Measurements from ENCODE around the gene TBP. TPM values are rescaled to one million over a fixed set of nuclear protein-coding genes. Genes with fewer than 3 reads are reported as not detected.

TBP gene
- total RNA-seq, 1 donor from 2014 or later = 18.8 TPM

DNA sequence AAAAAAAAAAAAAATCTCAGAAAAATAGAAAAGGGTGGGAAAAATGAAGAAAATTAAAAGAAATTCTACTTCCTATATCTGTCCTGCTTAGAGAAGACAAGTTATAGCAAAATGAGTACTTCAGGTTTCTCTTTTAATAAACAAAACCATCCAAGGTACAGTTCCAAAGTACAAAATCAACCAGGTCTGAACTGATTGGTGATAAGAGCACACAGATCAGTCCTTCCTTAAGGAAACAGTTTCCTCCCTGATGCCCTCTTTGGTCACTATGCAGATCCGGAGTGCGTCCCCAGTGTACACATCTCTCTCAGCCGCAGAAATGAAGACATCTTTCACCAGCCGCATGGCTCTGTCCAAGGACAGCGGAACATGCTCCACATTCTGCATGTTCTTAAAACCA, 19.2 kb upstream of the TBP start:
- no peak for DNase-seq (ENCODE audit: low spot score)

DNA sequence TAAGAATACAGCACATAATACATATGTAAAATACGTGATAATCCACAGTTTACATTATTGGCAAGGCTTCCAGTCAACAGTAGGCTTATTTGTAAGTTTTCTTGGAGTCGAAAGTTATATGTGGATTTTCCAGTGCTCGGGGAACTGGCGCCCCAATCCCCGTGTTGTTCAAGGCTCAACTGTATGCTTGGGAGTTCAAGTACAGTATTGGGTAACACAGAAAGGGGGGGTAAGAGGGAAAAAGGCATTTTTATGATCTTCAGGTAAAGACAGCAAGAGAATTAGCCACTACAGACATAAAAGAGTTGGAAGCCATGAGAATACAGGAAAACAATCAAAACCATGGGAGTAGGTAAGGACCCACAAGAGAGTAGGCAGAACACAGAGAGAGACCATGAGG, 17.5 kb upstream of the TBP start:
- DNase-seq (ENCODE audit: low spot score) = no peak

DNA sequence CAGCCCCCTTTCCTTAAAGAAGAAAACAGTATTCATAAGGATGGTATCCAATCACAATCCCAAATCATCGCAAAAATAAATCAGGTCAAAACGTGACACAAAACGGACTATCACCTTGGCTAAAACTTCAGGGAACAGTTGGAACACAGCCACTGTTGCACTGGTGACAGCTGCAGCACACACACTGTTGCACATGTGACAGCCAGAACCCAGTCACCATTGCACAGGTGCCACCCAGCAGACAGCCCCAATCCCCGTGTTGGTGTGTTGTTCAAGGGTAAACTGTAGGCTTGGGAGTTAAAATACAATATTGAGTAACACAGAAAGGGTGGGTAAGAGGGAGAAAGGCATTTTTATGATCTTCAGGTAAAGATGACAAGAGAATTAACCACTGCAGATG, 16.8 kb upstream of the TBP start:
- no peak for DNase-seq (ENCODE audit: low spot score)

DNA sequence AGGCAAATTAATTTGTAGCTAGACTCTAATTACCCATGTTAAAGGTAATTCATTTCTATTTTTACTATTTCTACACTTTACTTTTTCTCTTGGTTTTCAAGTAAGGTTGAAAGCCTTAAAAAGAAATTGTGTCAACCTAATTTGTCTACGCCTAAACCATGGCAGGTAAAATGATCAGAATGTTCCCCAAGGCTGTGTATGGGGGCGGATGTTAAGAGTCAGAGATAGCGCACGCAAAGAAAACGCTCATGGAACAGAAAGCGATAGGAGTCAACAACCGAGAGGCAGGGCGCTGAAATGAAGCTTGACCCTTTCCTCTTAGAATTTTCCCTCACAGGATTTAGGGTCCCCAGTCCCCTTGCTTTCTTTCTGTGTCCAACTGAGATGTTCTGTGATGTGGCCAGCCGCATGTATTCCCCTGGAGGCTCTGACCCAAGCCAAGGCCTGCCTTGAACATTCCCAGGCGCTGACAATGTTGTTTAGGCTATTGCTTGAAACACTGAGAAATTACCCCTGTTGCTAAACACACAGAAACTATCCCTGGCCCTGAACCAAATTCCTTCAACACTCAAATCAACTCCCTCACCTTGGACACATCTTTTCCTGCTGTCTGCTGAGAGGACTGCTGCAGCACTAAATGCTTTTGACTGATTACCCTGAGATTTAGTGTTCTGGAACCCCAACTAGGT, 12.0 kb upstream of the TBP start:
- DNase-seq (ENCODE audit: low spot score) = no peak

DNA sequence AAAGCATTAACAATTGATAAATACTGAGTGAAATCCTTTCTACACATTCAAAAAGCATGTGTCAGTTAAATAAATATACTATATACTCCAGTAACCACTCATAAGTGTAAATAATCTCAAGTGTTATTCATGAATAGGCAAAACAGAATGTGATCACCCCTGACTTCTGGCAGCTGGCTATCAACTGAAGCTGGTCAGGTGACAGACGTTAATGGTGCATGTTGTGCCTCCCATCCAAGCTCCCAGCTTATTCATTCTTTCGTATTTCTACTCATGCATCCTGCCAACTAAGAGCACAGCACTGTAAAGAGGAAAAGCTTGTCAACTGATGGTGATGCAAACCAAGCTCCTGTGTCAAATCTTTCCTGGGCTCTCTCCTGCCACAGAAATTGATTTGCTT, 8.8 kb upstream of the TBP start:
- DNase-seq (ENCODE audit: low spot score) = no peak

DNA sequence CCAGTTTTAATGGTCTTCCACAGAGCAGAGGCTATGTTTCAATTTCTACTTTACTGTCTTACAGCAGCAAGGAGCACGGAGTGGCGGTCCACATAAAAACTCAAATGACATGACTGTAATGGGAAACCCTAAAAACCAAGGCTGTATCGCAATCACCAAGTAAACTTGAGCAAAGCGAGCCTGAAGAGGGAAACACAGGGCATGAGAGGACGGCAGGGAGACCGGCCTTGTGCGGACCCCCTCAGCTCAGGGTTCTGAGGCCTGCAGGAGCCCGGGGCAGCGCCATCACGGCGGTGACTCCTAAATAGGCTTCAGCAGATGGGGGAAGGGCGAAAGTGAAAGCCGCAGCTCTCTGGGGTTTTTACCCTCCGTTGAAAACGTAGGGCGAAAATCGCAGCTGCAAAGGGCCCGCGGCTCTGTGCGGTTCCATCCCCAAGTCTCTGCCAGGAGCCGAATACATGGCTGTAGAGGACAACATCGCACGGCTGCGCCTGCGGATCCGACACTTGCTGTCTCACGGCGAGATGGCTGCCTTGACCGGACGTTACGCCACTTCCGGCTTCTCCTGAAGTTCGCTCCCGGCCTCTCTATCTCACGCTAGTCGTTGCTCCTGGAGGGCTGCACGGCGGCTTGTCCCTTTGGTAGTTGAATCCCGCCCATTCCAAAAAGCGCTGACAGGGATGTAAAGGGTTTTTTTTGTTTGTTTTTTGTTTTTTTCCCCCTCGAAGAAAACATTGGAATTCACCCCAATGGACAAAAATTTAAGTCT, 1.2 kb upstream of the TBP start, which contains the start of gene PSMB1:
Gene PSMB1 (minus strand): TSS at position 543 of the 769 bp plus-strand sequence. CDS start 65 bp downstream, at position 478.
- peak; percentile 93 for DNase-seq (ENCODE audit: low spot score)

DNA sequence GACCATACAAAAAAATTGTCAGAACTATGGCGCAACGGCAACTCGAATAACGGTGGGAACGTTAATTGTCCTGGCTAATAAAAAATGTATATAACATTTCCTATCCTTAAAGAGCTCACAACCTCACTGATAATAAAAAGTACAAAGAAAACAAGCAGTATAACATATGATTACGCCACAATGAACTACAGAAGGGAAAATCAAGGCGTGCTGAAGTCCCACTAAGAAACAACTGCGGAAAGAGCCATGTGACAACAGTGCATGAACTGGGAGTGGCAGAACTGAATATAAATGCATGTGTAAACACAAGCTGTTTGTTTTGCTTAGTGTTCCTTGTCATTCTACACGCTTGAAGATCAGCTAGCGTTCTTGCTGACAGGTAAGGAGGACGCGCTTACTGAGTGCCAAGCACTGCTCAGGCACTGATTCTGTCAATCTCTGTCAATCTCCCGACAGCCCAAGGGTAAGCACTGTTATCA, 596 bp upstream of the TBP start:
- peak; percentile 44 for DNase-seq (ENCODE audit: low spot score)

DNA sequence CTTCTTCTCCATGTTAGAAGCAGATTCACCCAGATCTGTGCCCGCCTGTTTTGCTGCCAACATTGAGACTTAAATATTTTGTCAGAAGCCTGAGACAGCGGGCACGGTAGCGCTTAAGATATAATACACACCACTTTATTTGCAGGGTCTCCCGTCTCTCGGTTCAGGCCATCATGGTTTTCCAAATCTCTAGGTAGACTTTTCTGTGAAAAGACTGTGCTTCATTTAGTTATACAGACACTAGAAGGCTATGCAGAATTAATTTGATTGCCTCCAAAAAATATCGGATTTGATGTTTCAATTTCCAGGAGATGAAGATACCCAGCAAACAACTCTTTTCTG, 598 bp downstream of the TBP start:
- no peak for DNase-seq (ENCODE audit: low spot score)

DNA sequence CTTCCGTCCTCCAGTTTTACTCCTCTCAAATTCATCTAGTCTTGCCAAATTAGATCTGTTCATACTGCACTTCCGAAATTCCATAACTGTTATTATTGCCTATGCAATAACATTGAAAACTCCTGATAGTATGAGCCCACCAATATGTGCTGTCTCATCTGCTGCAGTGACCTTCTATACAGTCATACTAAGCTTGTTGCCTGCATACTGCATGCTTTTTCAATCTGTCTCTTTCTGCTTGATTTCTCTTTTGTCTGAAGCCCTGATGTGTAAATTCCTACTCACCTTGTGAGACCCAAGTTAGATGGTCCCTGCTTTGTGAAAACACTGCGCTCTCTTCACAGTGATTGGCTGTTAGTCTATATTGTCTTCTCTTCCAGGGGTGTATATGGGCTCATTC, 1.1 kb downstream of the TBP start:
- DNase-seq (ENCODE audit: low spot score) = no peak

DNA sequence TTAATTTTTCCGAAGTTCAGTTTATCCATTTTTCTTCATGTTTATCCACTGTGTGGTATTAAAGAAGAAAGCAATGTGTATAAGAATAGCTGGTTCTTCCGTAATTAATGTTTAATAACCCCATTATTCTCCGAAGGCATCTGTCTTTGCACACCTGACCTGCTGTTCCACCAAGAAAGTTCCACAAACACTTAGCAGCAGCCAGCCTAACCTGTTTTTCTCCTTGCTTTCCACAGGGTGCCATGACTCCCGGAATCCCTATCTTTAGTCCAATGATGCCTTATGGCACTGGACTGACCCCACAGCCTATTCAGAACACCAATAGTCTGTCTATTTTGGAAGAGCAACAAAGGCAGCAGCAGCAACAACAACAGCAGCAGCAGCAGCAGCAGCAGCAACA, 7.4 kb downstream of the TBP start:
- DNase-seq (ENCODE audit: low spot score) = no peak

DNA sequence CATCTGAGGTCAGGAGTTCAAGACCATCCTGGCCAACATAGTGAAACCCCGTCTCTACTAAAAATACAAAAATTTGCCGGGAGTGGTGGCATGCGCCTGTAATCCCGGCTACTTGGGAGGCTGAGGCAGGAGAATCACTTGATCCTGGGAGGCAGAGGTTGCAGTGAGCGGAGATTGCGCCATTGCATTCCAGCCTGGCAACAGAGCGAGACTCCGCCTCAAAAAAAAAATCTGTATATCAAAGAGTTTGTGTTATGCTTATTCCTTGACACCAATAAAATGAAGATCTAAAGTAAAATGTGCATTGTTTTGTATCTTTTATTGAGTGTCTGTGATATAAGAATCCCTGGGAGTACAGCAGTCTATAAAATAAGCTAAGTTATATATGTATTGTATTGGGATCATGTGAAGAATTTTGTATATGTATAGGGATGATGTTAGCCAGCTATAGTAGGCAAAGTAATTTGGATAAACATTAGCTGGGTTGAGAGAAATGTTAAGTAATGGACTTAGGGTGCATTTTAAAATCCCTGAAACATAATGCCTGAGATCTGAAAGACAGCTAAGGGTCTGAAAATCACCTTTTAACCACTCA, 10.9 kb downstream of the TBP start:
- no peak for DNase-seq (ENCODE audit: low spot score)

DNA sequence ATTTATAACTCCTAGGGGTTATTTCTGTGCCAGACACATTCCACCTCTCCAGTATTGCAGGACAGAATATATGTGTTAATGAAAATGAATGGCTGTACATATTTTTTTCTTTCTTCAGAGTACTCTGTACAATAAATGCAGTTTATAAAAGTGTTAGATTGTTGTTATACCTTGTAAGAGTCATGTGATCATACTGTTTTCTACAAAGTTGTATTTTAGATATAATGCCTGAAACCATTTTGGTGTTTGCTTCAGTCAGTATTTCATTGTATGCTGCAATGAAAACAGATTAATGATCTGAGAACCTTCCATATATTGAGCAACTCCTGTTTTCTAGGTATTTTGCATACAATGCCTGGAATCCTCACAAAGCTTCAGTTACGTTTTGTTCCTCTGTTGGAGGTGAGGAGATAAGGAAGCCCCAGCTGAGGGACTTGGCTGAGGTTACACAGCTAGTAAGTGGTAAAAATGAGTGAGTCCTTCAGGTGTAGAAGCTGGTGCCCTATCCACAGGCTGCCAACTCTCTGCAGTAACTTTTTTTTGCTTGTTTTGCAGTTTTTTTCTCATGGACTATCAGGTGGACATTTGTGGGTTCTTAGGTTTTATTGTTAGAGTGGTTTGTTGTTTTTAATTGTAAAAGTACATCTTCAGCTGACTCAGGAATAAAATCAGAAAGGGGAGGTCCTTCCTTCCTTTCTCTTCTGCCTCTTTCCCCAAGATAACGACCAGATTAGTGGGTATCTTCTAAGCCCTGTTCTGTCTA, 18.7 kb downstream of the TBP start:
- no peak for DNase-seq (ENCODE audit: low spot score)

DNA sequence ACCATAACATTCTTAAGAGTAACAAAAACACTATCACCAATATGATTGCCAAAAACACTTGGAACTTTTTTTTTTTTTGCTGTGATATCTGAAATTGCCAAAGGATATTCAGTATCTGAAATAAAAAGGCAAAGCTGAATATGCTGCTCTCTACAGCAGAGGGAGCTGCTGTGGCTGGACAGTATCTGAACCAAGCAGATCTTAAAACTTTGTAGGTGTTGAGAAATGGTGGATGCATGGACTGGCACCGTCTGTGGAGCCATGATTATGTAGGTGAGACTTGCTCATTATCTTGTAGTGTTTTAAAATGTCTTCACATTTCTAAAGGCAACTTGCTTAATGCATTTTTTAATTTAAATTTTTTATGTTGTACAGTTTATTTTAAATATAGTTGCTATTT, 21.1 kb downstream of the TBP start:
- no peak for DNase-seq (ENCODE audit: low spot score)

DNA sequence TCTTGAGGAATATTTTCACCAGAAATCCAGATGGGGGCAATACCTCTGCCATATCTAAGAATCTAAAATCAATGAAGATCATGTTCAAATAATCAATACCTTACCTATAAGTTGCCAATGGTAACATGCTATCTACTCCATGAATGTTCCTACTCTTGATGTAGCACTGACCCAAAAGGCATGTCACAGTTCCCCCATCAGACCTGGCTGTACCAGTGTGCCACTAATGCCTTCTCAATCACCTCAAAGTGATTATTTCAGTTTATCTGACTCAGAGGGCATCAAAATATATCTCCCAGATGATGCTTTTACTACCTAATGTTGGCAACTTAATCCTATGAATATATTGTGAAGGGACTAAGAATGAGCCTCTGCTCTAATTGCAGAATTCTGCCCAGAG, 24.7 kb downstream of the TBP start:
- DNase-seq (ENCODE audit: low spot score) = no peak

DNA sequence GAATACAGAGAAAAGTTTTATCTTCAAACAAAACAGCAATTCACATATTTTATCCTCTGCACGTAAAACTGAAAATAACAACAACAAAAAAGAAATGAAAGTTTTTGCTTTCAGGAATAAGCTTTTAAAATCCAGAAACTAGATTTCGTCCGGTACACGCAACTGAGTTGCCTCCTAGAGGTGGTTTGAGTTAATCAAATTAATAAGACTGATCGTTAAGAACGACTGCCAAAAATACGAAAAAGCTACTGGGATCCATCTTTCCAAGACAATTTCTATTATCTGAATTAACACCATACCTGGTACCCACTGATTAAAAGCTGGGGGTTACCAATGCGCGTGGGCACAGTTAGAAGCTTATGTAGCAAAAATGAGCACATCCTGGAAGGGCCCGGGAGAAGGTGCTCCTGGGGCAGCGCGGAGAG, 29.6 kb downstream of the TBP start:
- DNase-seq (ENCODE audit: low spot score) = no peak

DNA sequence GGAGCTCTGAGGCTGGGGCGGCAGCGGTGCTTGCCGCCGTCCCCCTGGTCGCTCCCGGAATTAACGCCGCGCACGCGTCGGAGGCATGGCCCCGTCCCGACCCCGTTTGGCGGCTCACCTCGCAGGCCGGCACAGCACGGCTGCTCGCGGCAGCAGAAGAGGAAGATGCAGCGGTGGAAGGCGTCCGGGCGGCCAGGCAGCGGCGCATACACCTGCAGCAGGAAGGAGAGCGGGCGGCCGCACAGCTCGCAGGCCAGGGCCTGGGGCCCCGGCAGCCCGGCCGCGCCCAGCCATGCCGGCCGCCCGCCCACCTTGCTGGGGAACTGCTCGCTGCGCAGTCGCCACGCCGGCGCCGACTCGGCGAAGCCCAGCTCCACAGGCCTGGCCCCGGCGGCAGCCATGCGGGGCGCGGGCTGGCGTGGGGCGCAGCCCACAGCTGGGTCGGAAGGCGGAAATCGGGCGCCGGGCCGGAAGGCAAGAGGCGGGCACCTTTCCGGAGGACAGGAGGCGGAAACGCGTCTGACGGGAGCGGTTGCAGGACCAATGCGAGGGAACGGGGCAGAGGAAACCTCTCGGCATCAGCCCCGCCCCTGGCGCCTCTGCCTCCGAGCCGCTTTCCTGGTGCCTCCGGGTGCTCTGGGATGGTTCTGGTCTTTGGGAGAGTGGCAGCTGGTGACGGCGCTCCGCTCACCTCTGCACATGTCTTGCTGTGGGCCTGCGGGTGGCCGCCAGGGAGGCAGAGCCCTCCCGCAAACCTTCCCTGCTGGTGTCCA, 30.2 kb downstream of the TBP start, which contains the start of gene PDCD2:
Gene PDCD2 (minus strand): TSS at position 457 of the 773 bp plus-strand sequence. CDS start 56 bp downstream, at position 401.
- peak; percentile 94 for DNase-seq (ENCODE audit: low spot score)

DNA sequence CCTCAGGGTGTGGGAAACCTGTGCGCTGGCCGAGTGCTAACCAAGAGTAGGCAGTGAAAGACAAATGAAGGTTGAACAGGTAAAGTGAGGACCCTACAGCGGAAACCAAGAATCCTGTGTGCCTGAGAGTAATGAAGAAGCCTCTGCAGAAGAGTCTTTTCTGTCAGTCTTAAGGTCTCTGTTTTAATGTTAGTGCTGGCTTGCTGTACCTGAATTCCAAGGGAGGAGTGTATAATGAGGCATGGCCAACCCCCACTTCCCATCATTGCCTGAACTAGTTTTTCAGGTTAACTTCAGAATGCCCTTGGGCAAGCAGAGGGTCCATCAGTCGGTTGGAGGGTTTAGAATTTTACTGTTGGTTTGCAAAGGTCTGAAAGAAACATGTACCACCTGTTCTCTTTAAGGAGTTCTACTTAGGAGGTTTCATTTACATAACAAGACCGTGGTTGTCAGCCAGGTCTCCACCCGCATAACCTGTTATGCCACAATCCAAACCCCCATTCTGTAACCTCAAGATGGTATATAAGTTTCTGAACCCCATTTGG, 30.9 kb downstream of the TBP start:
- DNase-seq (ENCODE audit: low spot score) = peak; percentile 51

DNA sequence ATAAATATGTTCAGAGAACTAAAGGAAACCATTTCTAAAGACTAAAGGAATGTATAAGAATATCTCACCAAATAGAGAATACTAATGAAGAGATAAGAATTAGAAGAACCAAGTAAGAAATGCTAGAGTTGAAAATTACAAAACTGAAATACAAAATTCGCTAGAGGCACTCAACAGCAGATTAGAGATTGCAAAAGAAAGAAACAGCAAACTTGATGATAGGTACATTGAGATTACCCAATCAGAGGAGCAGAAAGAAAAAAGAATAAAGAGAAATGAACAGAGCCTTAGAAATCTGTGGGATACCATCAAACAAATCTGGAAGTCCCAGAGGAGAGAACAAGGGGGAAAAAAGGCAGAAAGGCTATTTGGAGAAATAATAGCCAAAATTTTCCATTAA, 36.6 kb downstream of the TBP start:
- no peak for DNase-seq (ENCODE audit: low spot score)

DNA sequence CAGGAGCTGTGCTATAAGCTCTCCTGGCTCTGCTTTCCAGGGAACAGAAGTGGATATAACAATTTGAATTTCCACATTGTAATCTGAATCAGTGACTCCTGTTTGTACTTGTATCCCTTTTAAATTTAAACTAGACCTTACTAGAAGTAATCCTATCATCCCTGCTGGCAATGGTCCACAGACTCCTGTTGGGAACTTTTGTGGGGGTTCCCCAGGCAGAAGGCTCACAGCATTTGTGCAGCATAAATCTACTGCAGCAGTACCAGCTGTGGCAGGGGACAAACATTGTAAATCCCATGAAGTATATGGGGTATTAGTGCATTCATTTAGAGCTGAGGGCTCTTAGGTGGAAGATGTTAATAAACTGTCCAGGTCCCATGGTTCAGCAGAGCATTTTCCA, 42.3 kb downstream of the TBP start:
- DNase-seq (ENCODE audit: low spot score) = no peak

DNA sequence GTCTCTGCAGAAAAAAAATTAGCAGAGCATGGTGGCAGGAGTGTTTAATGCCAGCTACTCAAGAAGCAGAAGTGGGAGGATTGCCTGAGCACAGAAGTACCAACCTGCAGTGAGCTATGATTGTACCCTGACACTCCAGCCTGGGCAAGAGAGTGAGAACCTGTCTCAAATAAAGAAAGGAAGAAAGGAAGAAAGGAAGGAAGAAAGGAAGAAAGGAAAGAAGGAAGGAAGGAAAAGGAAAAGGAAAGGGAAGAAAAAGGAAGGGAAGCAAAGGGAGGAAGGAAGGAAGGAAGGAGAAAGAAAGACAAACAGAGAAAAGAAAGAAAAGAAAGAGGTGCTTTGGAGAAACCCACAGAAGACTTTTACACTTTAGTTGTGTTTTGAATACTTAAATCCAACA, 43.1 kb downstream of the TBP start:
- no peak for DNase-seq (ENCODE audit: low spot score)

All from ureter (tissue), 1 donor.